Neural progenitor cell (in vitro differentiated cells): Measurements from ENCODE around the gene RPGR. TPM values are rescaled to one million over a fixed set of nuclear protein-coding genes. Genes with fewer than 3 reads are reported as not detected.

Experiments used
- DNase-seq: peaks from one replicate; pipeline ENCODE4 v3.0.0-alpha.2; 2016; ENCODE audit warnings: low spot score
- H2AFZ ChIP-seq: fragments of 200-600 bp; sonication (generic); replicated peaks from 2 replicates; pipeline ENCODE4 v1.6.1; 2016; ENCODE audit warnings: antibody characterized with exemption
- H3F3A ChIP-seq: fragments of 200-600 bp; sonication (generic); 2 replicates; pipeline ENCODE4 v1.6.1; 2016; ENCODE audit warnings: antibody characterized with exemption, low read depth
- H3K27ac ChIP-seq: fragments of 200-600 bp; sonication (generic); 2 replicates; pipeline ENCODE4 v1.5.1; 2016; ENCODE audit warnings: mild to moderate bottlenecking
- H3K27me3 ChIP-seq: fragments of 200-600 bp; sonication (generic); 2 replicates; pipeline ENCODE4 v1.6.1; 2016; ENCODE audit warnings: mild to moderate bottlenecking, moderate library complexity
- H3K36me3 ChIP-seq: fragments of 200-600 bp; sonication (generic); 2 replicates; pipeline ENCODE4 v1.5.1; 2016
- H3K4me1 ChIP-seq: fragments of 200-600 bp; sonication (generic); 2 replicates; pipeline ENCODE4 v1.6.1; 2016; ENCODE audit warnings: mixed run types
- H3K4me2 ChIP-seq: fragments of 200-600 bp; sonication (generic); 2 replicates; pipeline ENCODE4 v1.6.1; 2016
- H3K4me3 ChIP-seq: fragments of 200-600 bp; sonication (generic); 2 replicates; pipeline ENCODE4 v1.5.1; 2016
- H3K79me2 ChIP-seq: fragments of 200-600 bp; sonication (generic); 2 replicates; pipeline ENCODE4 v1.6.1; 2016; ENCODE audit warnings: low read depth
- H3K9ac ChIP-seq: fragments of 200-600 bp; sonication (generic); 2 replicates; pipeline ENCODE4 v1.6.1; 2016
- H3K9me3 ChIP-seq: fragments of 200-600 bp; sonication (generic); 2 replicates; pipeline ENCODE4 v1.5.1; 2016; ENCODE audit warnings: low read depth
- H4K20me1 ChIP-seq: fragments of 200-600 bp; sonication (generic); 2 replicates; pipeline ENCODE4 v1.6.1; 2016; ENCODE audit warnings: low read depth
- H3K27ac Mint-ChIP-seq: 3 replicates; pipeline ENCODE4 v1.8.0; 2021; ENCODE audit warnings: mixed read lengths
- H3K27me3 Mint-ChIP-seq: 2 replicates; pipeline ENCODE4 v1.8.0; 2022; ENCODE audit warnings: low read depth, mild to moderate bottlenecking, inconsistent platforms, moderate library complexity, mixed read lengths; ENCODE audit not compliant: insufficient read depth
- H3K36me3 Mint-ChIP-seq: 3 replicates; pipeline ENCODE4 v1.8.0; 2021; ENCODE audit warnings: mixed read lengths
- H3K4me1 Mint-ChIP-seq: 3 replicates; pipeline ENCODE4 v1.8.0; 2021; ENCODE audit warnings: mixed read lengths
- H3K4me3 Mint-ChIP-seq: 3 replicates; pipeline ENCODE4 v1.8.0; 2021; ENCODE audit warnings: mild to moderate bottlenecking, moderate library complexity, mixed read lengths
- H3K9me3 Mint-ChIP-seq: 3 replicates; pipeline ENCODE4 v1.8.0; 2020; ENCODE audit warnings: mixed read lengths
- CTCF ChIP-seq: fragments of 200-600 bp; sonication (generic); IDR thresholded peaks from 2 replicates; pipeline ENCODE4 v1.5.1; 2017; ENCODE audit warnings: antibody characterized with exemption, mild to moderate bottlenecking
- EZH2 ChIP-seq: fragments of 200-600 bp; sonication (generic); IDR thresholded peaks from 2 replicates; pipeline ENCODE4 v1.6.1; 2017; ENCODE audit warnings: antibody characterized with exemption, mild to moderate bottlenecking, moderate library complexity
- EZH2phosphoT487 ChIP-seq: fragments of 200-600 bp; sonication (generic); IDR thresholded peaks from 2 replicates; pipeline ENCODE4 v1.6.1; 2017; ENCODE audit warnings: antibody characterized with exemption
- total RNA-seq: library from RNA; depleted of rRNA; stranded (reverse); fragments of >200 nt; gene quantifications from 2 replicates; pipeline ENCODE4 v1.2.3, GENCODE V29; 2015; ENCODE audit warnings: low replicate concordance

Gene RPGR
- total RNA-seq, 1 donor from 2014 or later = 17.4 TPM

DNA sequence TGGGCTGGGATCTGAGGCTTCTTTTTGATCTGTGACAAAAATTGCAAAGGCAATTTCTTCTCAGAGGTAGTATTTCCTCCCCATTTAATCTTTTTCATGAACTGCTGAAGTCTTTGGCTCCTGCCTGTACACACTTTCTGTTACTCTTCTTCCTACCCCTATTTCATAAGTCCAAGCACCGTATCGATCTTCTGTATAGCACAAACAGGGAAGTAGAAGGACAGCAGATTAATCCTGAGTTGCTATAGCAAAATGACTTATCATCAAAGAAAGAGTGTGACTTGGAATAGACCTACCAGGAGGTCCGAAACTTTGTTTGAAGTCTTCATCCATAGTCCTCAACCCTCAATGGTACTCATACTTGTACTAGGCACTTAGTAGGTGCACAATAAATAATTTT lies 47.1 kb upstream of the RPGR start:
- Mint-ChIP-seq H3K36me3 (no peaks in the 10 kb centered on the region), H3K27me3 (no peaks in the 10 kb centered on the region), H3K9me3 (no peaks in the 10 kb centered on the region), H3K4me3 (no peak overlapping the region), H3K27ac (no peak overlapping the region), H3K4me1 (no peaks in the 10 kb centered on the region)
- Histone ChIP-seq H3K4me2 (no peak overlapping the region), H3K79me2 (no peaks in the 10 kb centered on the region), H2AFZ (no peak overlapping the region), H3K4me1 (no peaks in the 10 kb centered on the region), H3K27me3 (no peaks in the 10 kb centered on the region), H4K20me1 (no peaks in the 10 kb centered on the region), H3K9ac (no peak overlapping the region), H3K27ac (no peak overlapping the region), H3F3A (no peaks in the 10 kb centered on the region), H3K9me3 (no peaks in the 10 kb centered on the region), H3K36me3 (no peaks in the 10 kb centered on the region), H3K4me3 (no peak overlapping the region)
- DNase-seq = no peak
- no peak for TF ChIP-seq EZH2
- TF ChIP-seq EZH2phosphoT487 = no peak
- no peak for TF ChIP-seq CTCF

- H4K20me1 ChIP-seq = no peaks in the 10 kb centered on the region
- no peak overlapping the region for H2AFZ ChIP-seq
- no peaks in the 10 kb centered on the region for H3K36me3 ChIP-seq
- H3K9me3 Mint-ChIP-seq = no peaks in the 10 kb centered on the region
- H3K4me1 Mint-ChIP-seq = no peaks in the 10 kb centered on the region
- no peak overlapping the region for H3K27ac ChIP-seq
- no peaks in the 10 kb centered on the region for H3K9me3 ChIP-seq
- no peak overlapping the region for H3K4me3 Mint-ChIP-seq
- no peaks in the 10 kb centered on the region for H3K4me1 ChIP-seq
- H3K4me3 ChIP-seq = no peak overlapping the region
- no peaks in the 10 kb centered on the region for H3K36me3 Mint-ChIP-seq
- H3K27me3 ChIP-seq = no peaks in the 10 kb centered on the region
- no peak for DNase-seq
- no peak overlapping the region for H3K9ac ChIP-seq
- no peaks in the 10 kb centered on the region for H3K27me3 Mint-ChIP-seq
- no peaks in the 10 kb centered on the region for H3F3A ChIP-seq
- H3K79me2 ChIP-seq = no peaks in the 10 kb centered on the region
- no peak overlapping the region for H3K27ac Mint-ChIP-seq
- H3K4me2 ChIP-seq = no peak overlapping the region
- no peak for TF ChIP-seq EZH2phosphoT487
- TF ChIP-seq EZH2 = no peak
- no peak for TF ChIP-seq CTCF
Observed at GRCh38 chrX:38371641-38372040, 44.3 kb upstream of the RPGR start.

DNA sequence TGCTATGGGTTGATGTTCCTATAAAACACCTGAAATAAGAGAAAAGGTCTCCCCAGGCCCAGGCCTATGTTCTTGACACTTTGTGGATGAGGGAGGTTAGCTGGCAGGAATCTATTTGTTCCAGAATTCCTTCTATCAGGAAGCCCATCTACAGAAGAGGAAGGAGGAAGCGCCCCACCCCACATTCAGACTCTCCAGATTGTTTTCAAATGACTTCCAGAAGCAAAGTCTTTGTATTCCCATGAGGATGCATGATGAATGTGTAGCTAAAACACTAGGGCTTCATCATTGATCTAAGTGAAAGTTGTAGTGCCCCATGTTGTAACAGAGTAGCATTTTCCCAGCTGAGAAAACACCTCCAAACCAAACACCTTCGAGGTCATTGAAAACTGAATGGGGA lies 41.5 kb upstream of the RPGR start:
- Histone ChIP-seq H3K36me3 (no peaks in the 10 kb centered on the region), H3K9ac (no peak overlapping the region), H4K20me1 (no peaks in the 10 kb centered on the region), H3K27me3 (no peaks in the 10 kb centered on the region), H3K4me2 (no peak overlapping the region), H3K9me3 (no peaks in the 10 kb centered on the region), H3F3A (no peaks in the 10 kb centered on the region), H3K4me1 (no peaks in the 10 kb centered on the region), H3K4me3 (no peak overlapping the region), H3K79me2 (no peaks in the 10 kb centered on the region), H2AFZ (no peak overlapping the region), H3K27ac (no peak overlapping the region)
- DNase-seq = no peak
- no peaks in the 10 kb centered on the region for H3K36me3 Mint-ChIP-seq
- no peaks in the 10 kb centered on the region for H3K9me3 Mint-ChIP-seq
- no peaks in the 10 kb centered on the region for H3K27me3 Mint-ChIP-seq
- H3K4me3 Mint-ChIP-seq = no peak overlapping the region
- TF ChIP-seq EZH2phosphoT487 = no peak
- H3K4me1 Mint-ChIP-seq = no peaks in the 10 kb centered on the region
- no peak overlapping the region for H3K27ac Mint-ChIP-seq

DNA sequence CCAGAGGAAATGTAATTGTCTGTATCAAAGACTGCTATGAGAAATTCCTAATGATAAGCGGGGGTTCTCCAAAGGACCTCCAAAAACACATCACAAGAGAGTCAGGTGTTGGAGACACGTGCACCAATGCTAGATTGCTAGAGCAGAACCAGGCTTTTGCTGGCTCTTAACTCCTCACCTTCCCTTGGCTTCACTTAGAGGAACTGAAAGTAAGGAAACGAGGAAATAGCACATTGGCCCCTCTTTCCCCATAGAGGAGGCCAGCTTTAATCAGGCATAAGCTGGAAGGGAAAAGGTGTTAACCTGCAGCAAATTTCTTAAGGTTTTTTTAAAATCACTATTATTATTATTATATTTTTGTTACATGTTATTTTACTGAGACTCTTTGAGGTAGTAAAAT lies 38.6 kb upstream of the RPGR start:
- TF ChIP-seq EZH2phosphoT487 (no peak), CTCF (no peak), EZH2 (no peak)
- H3K9me3 Mint-ChIP-seq = no peaks in the 10 kb centered on the region
- no peaks in the 10 kb centered on the region for H3F3A ChIP-seq

More for the DNA sequence above, 38.6 kb upstream of the RPGR start:
- Histone ChIP-seq H3K27ac (no peak overlapping the region), H2AFZ (no peak overlapping the region), H3K4me1 (no peaks in the 10 kb centered on the region), H3K36me3 (no peaks in the 10 kb centered on the region), H3K9ac (no peak overlapping the region), H3K79me2 (no peaks in the 10 kb centered on the region), H3K4me2 (no peak overlapping the region), H3K9me3 (no peaks in the 10 kb centered on the region), H3K4me3 (no peak overlapping the region), H3K27me3 (no peaks in the 10 kb centered on the region), H4K20me1 (no peaks in the 10 kb centered on the region)
- H3K27me3 Mint-ChIP-seq = no peaks in the 10 kb centered on the region
- no peak overlapping the region for H3K27ac Mint-ChIP-seq
- H3K36me3 Mint-ChIP-seq = no peaks in the 10 kb centered on the region
- H3K4me3 Mint-ChIP-seq = no peak overlapping the region
- no peaks in the 10 kb centered on the region for H3K4me1 Mint-ChIP-seq
- no peak for DNase-seq
